ENCODE measurements around the gene PPIB. TPM values are rescaled to one million over a fixed set of nuclear protein-coding genes. Genes with fewer than 3 reads are reported as not detected.

The PPIB gene
- total RNA-seq (2014; rRNA removed; shearing (Covaris generic); ENCODE audit: low replicate concordance) = 453 and 454 TPM in 2 replicates

GRCh38 chr15:64162869-64163658 is at the start of gene PPIB:
TSS of gene PPIB (minus strand) at chr15:64163022. CDS start at chr15:64162986, 36 bp downstream.
- in situ Hi-C loops (cut with HindIII; ENCODE audit: low pct_unique_long_range_greater_than_20kb, low sequenced_read_pairs) = no loop called here
- peak; percentile 97 for DNase-seq (ENCODE audit: low read depth)

- in situ Hi-C loops (cut with HindIII; ENCODE audit: low pct_unique_long_range_greater_than_20kb, low sequenced_read_pairs) = no loop called here
- DNase-seq (ENCODE audit: low read depth) = no peak
These were observed 48.9 kb upstream of the PPIB start for GRCh38 chr15:64211696-64212095.

GRCh38 chr15:64210371-64210770 is 47.5 kb upstream of the PPIB start:
- no peak for DNase-seq (ENCODE audit: low read depth)
- in situ Hi-C loops (cut with HindIII; ENCODE audit: low pct_unique_long_range_greater_than_20kb, low sequenced_read_pairs) = no loop called here

- in situ Hi-C loops (cut with HindIII; ENCODE audit: low pct_unique_long_range_greater_than_20kb, low sequenced_read_pairs) = no loop called here
- peak; percentile 52 for DNase-seq (ENCODE audit: low read depth)
These were observed 47.0 kb upstream of the PPIB start for GRCh38 chr15:64209680-64210334.

- no peak for DNase-seq (ENCODE audit: low read depth)
- in situ Hi-C loops (cut with HindIII; ENCODE audit: low pct_unique_long_range_greater_than_20kb, low sequenced_read_pairs) = no loop called here
These were observed 42.4 kb upstream of the PPIB start for GRCh38 chr15:64205202-64205601.

- in situ Hi-C loops (cut with HindIII; ENCODE audit: low pct_unique_long_range_greater_than_20kb, low sequenced_read_pairs) = no loop called here
- no peak for DNase-seq (ENCODE audit: low read depth)
These were observed 34.6 kb upstream of the PPIB start for GRCh38 chr15:64197425-64197824.

GRCh38 chr15:64193971-64194370 is 31.1 kb upstream of the PPIB start:
- in situ Hi-C loops (cut with HindIII; ENCODE audit: low pct_unique_long_range_greater_than_20kb, low sequenced_read_pairs) = no loop called here
- no peak for DNase-seq (ENCODE audit: low read depth)

GRCh38 chr15:64191971-64192830 is 29.4 kb upstream of the PPIB start:
- in situ Hi-C loops (cut with HindIII; ENCODE audit: low pct_unique_long_range_greater_than_20kb, low sequenced_read_pairs) = no loop called here
- DNase-seq (ENCODE audit: low read depth) = no peak

GRCh38 chr15:64187396-64188191 is 24.8 kb upstream of the PPIB start:
- no peak for DNase-seq (ENCODE audit: low read depth)
- in situ Hi-C loops (cut with HindIII; ENCODE audit: low pct_unique_long_range_greater_than_20kb, low sequenced_read_pairs) = no loop called here

- DNase-seq (ENCODE audit: low read depth) = no peak
- in situ Hi-C loops (cut with HindIII; ENCODE audit: low pct_unique_long_range_greater_than_20kb, low sequenced_read_pairs) = no loop called here
These were observed 22.5 kb upstream of the PPIB start for GRCh38 chr15:64185146-64185911.

GRCh38 chr15:64182859-64183370 is 20.1 kb upstream of the PPIB start:
- in situ Hi-C loops (cut with HindIII; ENCODE audit: low pct_unique_long_range_greater_than_20kb, low sequenced_read_pairs) = no loop called here
- no peak for DNase-seq (ENCODE audit: low read depth)

GRCh38 chr15:64180235-64180824 is 17.5 kb upstream of the PPIB start:
- DNase-seq (ENCODE audit: low read depth) = no peak

GRCh38 chr15:64166102-64166890 is 3.5 kb upstream of the PPIB start:
- DNase-seq (ENCODE audit: low read depth) = no peak
- in situ Hi-C loops (cut with HindIII; ENCODE audit: low pct_unique_long_range_greater_than_20kb, low sequenced_read_pairs) = no loop called here

More at GRCh38 chr15:64180235-64180824, 17.5 kb upstream of the PPIB start:
- in situ Hi-C loops (cut with HindIII; ENCODE audit: low pct_unique_long_range_greater_than_20kb, low sequenced_read_pairs) = no loop called here

- no peak for DNase-seq (ENCODE audit: low read depth)
- in situ Hi-C loops (cut with HindIII; ENCODE audit: low pct_unique_long_range_greater_than_20kb, low sequenced_read_pairs) = no loop called here
These were observed 1.6 kb upstream of the PPIB start for GRCh38 chr15:64164436-64164835.

- no peak for DNase-seq (ENCODE audit: low read depth)
- in situ Hi-C loops (cut with HindIII; ENCODE audit: low pct_unique_long_range_greater_than_20kb, low sequenced_read_pairs) = no loop called here
These were observed 989 bp upstream of the PPIB start for GRCh38 chr15:64163659-64164362.

GRCh38 chr15:64162478-64162868 is 349 bp downstream of the PPIB start:
- DNase-seq (ENCODE audit: low read depth) = no peak
- in situ Hi-C loops (cut with HindIII; ENCODE audit: low pct_unique_long_range_greater_than_20kb, low sequenced_read_pairs) = no loop called here
